ENCODE measurements around the gene NRG3.

DNA sequence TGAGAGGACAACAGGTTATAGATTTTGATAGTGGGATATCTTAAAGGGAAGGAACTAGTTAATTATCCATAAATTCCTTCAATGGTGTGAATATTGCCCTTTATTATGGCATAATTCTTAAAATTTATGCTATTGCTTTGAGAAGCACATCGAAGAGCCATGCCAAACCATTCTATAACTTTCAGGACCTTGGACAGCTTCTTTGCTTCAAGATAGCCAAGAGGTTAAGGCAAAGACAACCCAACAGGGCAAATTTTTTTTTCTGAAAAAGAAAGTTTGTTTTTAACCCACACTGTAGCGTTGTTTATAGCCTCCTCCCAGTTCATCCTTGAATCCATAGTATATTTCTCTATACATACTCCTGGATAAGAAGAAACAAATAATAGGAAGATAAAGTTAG lies 103.2 kb downstream of the NRG3 start:
- TF ChIP-seq, protein P1, sequence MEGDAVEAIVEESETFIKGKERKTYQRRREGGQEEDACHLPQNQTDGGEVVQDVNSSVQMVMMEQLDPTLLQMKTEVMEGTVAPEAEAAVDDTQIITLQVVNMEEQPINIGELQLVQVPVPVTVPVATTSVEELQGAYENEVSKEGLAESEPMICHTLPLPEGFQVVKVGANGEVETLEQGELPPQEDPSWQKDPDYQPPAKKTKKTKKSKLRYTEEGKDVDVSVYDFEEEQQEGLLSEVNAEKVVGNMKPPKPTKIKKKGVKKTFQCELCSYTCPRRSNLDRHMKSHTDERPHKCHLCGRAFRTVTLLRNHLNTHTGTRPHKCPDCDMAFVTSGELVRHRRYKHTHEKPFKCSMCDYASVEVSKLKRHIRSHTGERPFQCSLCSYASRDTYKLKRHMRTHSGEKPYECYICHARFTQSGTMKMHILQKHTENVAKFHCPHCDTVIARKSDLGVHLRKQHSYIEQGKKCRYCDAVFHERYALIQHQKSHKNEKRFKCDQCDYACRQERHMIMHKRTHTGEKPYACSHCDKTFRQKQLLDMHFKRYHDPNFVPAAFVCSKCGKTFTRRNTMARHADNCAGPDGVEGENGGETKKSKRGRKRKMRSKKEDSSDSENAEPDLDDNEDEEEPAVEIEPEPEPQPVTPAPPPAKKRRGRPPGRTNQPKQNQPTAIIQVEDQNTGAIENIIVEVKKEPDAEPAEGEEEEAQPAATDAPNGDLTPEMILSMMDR (conservative IDR thresholded peaks at IDR 0.05 in 1 of 2, IDR thresholded peaks at IDR 0.05 in 1 of 2; ENCODE audit: low read depth in 1 of 2, low read length in 2 of 2) = no peak
- TF ChIP-seq EZH2 (IDR thresholded peaks at IDR 0.05; ENCODE audit: low read length, missing control alignments) = no peak

Data from fibroblast of lung (primary cell).